Gastroesophageal sphincter (tissue), 4 donors: Measurements from ENCODE around the gene PCGF3. TPM values are rescaled to one million over a fixed set of nuclear protein-coding genes. Genes with fewer than 3 reads are reported as not detected.

Experiments used
- ATAC-seq: fragments of 150-250 bp; one replicate; pipeline ENCODE4 v1.9.1; 2016; ENCODE audit warnings: mild to moderate bottlenecking, moderate library complexity
- H3K27ac ChIP-seq, 4 donors: fragments of 200-600 bp; sonication (generic) in 3 of 4; 1 replicate in 3 of 4; 2 replicates in 1 of 4; pipeline ENCODE4 v1.5.1; 2016 to 2019
- H3K27me3 ChIP-seq: fragments of 200-600 bp; sonication (generic); one replicate; pipeline ENCODE4 v1.5.1; 2019
- H3K36me3 ChIP-seq, 2 donors: fragments of 200-600 bp; sonication (generic); one replicate each; pipeline ENCODE4 v1.5.1; 2019; ENCODE audit warnings: control low read depth in 1 of 2
- H3K4me1 ChIP-seq, 3 donors: fragments of 200-600 bp; sonication (generic); 1 replicate in 2 of 3; 2 replicates in 1 of 3; pipeline ENCODE4 v1.5.1; 2016 to 2019; ENCODE audit warnings: control low read depth in 2 of 3
- H3K4me3 ChIP-seq, 2 donors: fragments of 200-600 bp; sonication (generic); one replicate each; pipeline ENCODE4 v1.5.1; 2019; ENCODE audit warnings: mild to moderate bottlenecking in 1 of 2, moderate library complexity in 1 of 2
- H3K9me3 ChIP-seq, 3 donors: fragments of 200-600 bp; sonication (generic); one replicate each; pipeline ENCODE4 v1.5.1; 2017 to 2019; ENCODE audit warnings: control low read depth in 2 of 3
- EP300 ChIP-seq: sonication (generic); formaldehyde crosslinking; IDR thresholded peaks from one replicate; pipeline ENCODE4 v1.6.1; 2017; ENCODE audit warnings: antibody characterized with exemption, mild to moderate bottlenecking
- POLR2A ChIP-seq, 2 donors: fragments of 450-650 bp; IDR thresholded peaks; one replicate each; pipeline ENCODE4 v1.6.1; 2017; ENCODE audit warnings: antibody characterized with exemption in 2 of 2, mild to moderate bottlenecking in 2 of 2, moderate library complexity in 1 of 2
- POLR2AphosphoS5 ChIP-seq: sonication (generic); formaldehyde crosslinking; IDR thresholded peaks from one replicate; pipeline ENCODE4 v1.6.1; 2017; ENCODE audit warnings: antibody characterized with exemption
- WGBS, 2 donors: methylation state at CpG; one replicate each; pipeline ENCODE4 v1.1.5; 2018; ENCODE audit warnings: low coverage in 1 of 2; 5-methylcytosine and 5-hydroxymethylcytosine counted together
- total RNA-seq, 4 donors: library from RNA; depleted of rRNA; stranded (reverse); fragments of >200 nt; gene quantifications; one replicate each; pipeline ENCODE4 v1.1.0, GENCODE V29; 2016
- TF ChIP-seq, protein P1 (sequence below), 4 experiments: fragments of 200-600 bp in 2 of 4; fragments of 450-650 bp in 2 of 4; sonication (generic) in 1 of 4; IDR thresholded peaks; one replicate each; pipeline ENCODE4 v1.5.1; 2017 to 2019; ENCODE audit warnings: antibody characterized with exemption in 4 of 4, mild to moderate bottlenecking in 2 of 4, moderate library complexity in 2 of 4

Gene PCGF3
- total RNA-seq, 4 donors from 2014 or later: 24.4 to 46.5 (median 40.7) TPM

GRCh38 chr4:720111-720860 lies 14.7 kb downstream of the PCGF3 start:
- Histone ChIP-seq H3K4me1 (peaks cover 0 to 38% (median 0%) of the 10 kb centered on the region in 3 donors), H3K36me3 (peaks cover 0 to 24% of the 10 kb centered on the region in 2 donors), H3K27me3 (no peaks in the 10 kb centered on the region), H3K27ac (no peak overlapping the region), H3K4me3 (no peak overlapping the region), H3K9me3 (no peaks in the 10 kb centered on the region)
- whole genome bisulfite sequencing, 2 donors: 96% methylated on average over 5 of the region's 59 CpGs; no CpG with 5 or more reads in 1 of the 2 donors
- TF ChIP-seq POLR2A (IDR thresholded peaks at IDR 0.05) (no peak), EP300 (no peak), POLR2AphosphoS5 (no peak)
- TF ChIP-seq, protein P1, sequence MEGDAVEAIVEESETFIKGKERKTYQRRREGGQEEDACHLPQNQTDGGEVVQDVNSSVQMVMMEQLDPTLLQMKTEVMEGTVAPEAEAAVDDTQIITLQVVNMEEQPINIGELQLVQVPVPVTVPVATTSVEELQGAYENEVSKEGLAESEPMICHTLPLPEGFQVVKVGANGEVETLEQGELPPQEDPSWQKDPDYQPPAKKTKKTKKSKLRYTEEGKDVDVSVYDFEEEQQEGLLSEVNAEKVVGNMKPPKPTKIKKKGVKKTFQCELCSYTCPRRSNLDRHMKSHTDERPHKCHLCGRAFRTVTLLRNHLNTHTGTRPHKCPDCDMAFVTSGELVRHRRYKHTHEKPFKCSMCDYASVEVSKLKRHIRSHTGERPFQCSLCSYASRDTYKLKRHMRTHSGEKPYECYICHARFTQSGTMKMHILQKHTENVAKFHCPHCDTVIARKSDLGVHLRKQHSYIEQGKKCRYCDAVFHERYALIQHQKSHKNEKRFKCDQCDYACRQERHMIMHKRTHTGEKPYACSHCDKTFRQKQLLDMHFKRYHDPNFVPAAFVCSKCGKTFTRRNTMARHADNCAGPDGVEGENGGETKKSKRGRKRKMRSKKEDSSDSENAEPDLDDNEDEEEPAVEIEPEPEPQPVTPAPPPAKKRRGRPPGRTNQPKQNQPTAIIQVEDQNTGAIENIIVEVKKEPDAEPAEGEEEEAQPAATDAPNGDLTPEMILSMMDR (IDR thresholded peaks at IDR 0.05): no peak
- ATAC-seq: no peak

GRCh38 chr4:721261-722168 lies 15.9 kb downstream of the PCGF3 start:
- peak; percentile 34 for ATAC-seq
- H3K36me3 ChIP-seq: peaks cover 0 to 24% of the 10 kb centered on the region in 2 donors
- no peak overlapping the region for H3K4me3 ChIP-seq
- peak overlapping the region in 1 of 4 donors; percentile 2 for H3K27ac ChIP-seq
- TF ChIP-seq EP300: no peak
- TF ChIP-seq POLR2A (IDR thresholded peaks at IDR 0.05): no peak
- TF ChIP-seq, protein P1 (IDR thresholded peaks at IDR 0.05): no peak
- no peak for TF ChIP-seq POLR2AphosphoS5
- 66 to 78% methylated on average over 5 to 20 of the region's 31 CpGs for WGBS, 2 donors
- no peaks in the 10 kb centered on the region for H3K9me3 ChIP-seq
- H3K4me1 ChIP-seq: peaks cover 0 to 50% (median 0%) of the 10 kb centered on the region in 3 donors
- no peaks in the 10 kb centered on the region for H3K27me3 ChIP-seq

DNA sequence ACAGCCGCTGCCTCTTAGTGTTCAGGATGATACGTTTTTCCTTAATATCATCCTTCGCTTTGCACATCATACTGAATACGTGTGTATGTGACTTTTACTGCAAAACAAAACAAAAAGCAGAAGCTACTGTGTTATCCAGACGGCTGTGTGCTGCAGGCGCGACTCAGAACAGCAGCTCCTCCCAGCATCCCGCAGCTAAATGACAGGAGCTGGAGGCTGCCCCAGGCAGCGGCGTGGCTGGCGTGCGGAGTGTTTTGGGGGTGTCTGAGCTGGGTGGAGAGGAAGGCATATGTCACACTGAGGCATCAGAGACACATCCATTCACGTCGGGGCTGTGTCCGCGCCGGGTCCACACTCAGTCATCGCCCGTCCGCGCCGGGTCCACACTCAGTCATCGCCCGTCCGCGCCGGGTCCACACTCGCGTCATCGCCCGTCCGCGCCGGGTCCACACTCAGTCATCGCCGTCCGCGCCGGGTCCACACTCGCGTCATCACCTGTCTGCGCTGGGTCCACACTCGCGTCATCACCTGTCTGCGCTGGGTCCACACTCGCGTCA lies 16.6 kb downstream of the PCGF3 start:
- no peak for ATAC-seq
- Histone ChIP-seq H3K4me3 (no peak overlapping the region), H3K27ac (no peak overlapping the region), H3K9me3 (no peaks in the 10 kb centered on the region), H3K4me1 (peaks cover 0 to 56% (median 0%) of the 10 kb centered on the region in 3 donors), H3K36me3 (peaks cover 0 to 24% of the 10 kb centered on the region in 2 donors), H3K27me3 (no peaks in the 10 kb centered on the region)
- WGBS, 2 donors: 95 to 97% methylated on average over 14 to 45 of the region's 47 CpGs
- TF ChIP-seq, protein P1 (IDR thresholded peaks at IDR 0.05): no peak
- TF ChIP-seq POLR2AphosphoS5: no peak
- no peak for TF ChIP-seq POLR2A (IDR thresholded peaks at IDR 0.05)
- no peak for TF ChIP-seq EP300

- Histone ChIP-seq H3K9me3 (no peaks in the 10 kb centered on the region), H3K27me3 (no peaks in the 10 kb centered on the region), H3K4me1 (peaks cover 0 to 52% (median 0%) of the 10 kb centered on the region in 3 donors), H3K27ac (no peak overlapping the region), H3K4me3 (no peak overlapping the region), H3K36me3 (peaks cover 0 to 24% of the 10 kb centered on the region in 2 donors)
- no peak for ATAC-seq
- TF ChIP-seq EP300: no peak
- TF ChIP-seq, protein P1 (IDR thresholded peaks at IDR 0.05): no peak
- no peak for TF ChIP-seq POLR2A (IDR thresholded peaks at IDR 0.05)
- TF ChIP-seq POLR2AphosphoS5: no peak
- 96% methylated on average over 34 of the region's 61 CpGs; no CpG with 5 or more reads in 1 of the 2 donors for WGBS, 2 donors
Measured at GRCh38 chr4:722851-723360, 17.3 kb downstream of the PCGF3 start.
